HEK293 (cell line): ENCODE measurements around the gene LZIC.
A peak's percentile ranks its signal among the peaks of the same experiment; 100 is the strongest.

ENCODE experiments used
- CTCF ChIA-PET: fragments of 350-600 bp; formaldehyde crosslinking; extraction: SDS; loops from one replicate; lab custom pipeline; 2021; ENCODE audit warnings: antibody characterized with exemption; lab: Yijun Ruan, JAX
- POLR2A ChIA-PET: fragments of 300-600 bp; formaldehyde crosslinking; extraction: SDS; loops from one replicate; lab custom pipeline; 2020; ENCODE audit warnings: antibody characterized with exemption, inconsistent platforms; lab: Yijun Ruan, JAX
- H3K27ac ChIP-seq: fragments of 200-500 bp; sonication (Bioruptor generic); 2 replicates; pipeline ENCODE4 v1.5.1; 2014; ENCODE audit warnings: low read depth, low read length, control low read depth, inconsistent platforms; ENCODE audit errors: extremely low read depth
- H3K36me3 ChIP-seq, 2 experiments: fragments of 200-500 bp in 1 of 2; sonication (Bioruptor generic) in 1 of 2; 1 replicate in 1 of 2; 2 replicates in 1 of 2; pipeline ENCODE4 v1.5.1; 2014 to 2017; ENCODE audit warnings: inconsistent platforms in 2 of 2, low read length in 2 of 2; ENCODE audit not compliant: control insufficient read depth in 2 of 2, insufficient read depth in 1 of 2
- H3K4me1 ChIP-seq: fragments of 200-500 bp; sonication (Bioruptor generic); 2 replicates; pipeline ENCODE4 v1.5.1; 2014; ENCODE audit warnings: mild to moderate bottlenecking, low read length, inconsistent platforms; ENCODE audit not compliant: control insufficient read depth, insufficient read depth
- H3K4me3 ChIP-seq: 2 replicates; pipeline ENCODE4 v1.5.1; 2011; ENCODE audit warnings: low read depth, mild to moderate bottlenecking, control low read depth, low read length, moderate library complexity
- H3K9me3 ChIP-seq: fragments of 200-500 bp; sonication (Bioruptor generic); 2 replicates; pipeline ENCODE4 v1.5.1; 2014; ENCODE audit warnings: low read depth, low read length, inconsistent platforms; ENCODE audit not compliant: control insufficient read depth, insufficient read depth
- BCL6B ChIP-seq: fragments of 450-650 bp; formaldehyde crosslinking; IDR thresholded peaks from 2 replicates; pipeline ENCODE4 v1.5.1; 2017; ENCODE audit warnings: missing biosample characterization, missing genetic modification characterization
- EGR2 ChIP-seq: fragments of 450-650 bp; formaldehyde crosslinking; IDR thresholded peaks from 2 replicates; pipeline ENCODE4 v1.5.1; 2016; ENCODE audit warnings: low read depth, missing biosample characterization, missing genetic modification characterization
- ELK4 ChIP-seq: IDR thresholded peaks from 2 replicates; pipeline ENCODE4 v1.6.1; 2011; ENCODE audit warnings: mild to moderate bottlenecking, low read depth, low read length, borderline replicate concordance
- FEZF1 ChIP-seq: fragments of 450-650 bp; formaldehyde crosslinking; IDR thresholded peaks from 2 replicates; pipeline ENCODE4 v1.5.1; 2016; ENCODE audit warnings: missing biosample characterization, missing genetic modification characterization
- KLF10 ChIP-seq: fragments of 450-650 bp; IDR thresholded peaks from 2 replicates; pipeline ENCODE4 v1.5.1; 2018; ENCODE audit warnings: missing biosample characterization, mild to moderate bottlenecking, missing genetic modification characterization
- KLF17 ChIP-seq: fragments of 450-650 bp; formaldehyde crosslinking; IDR thresholded peaks from 2 replicates; pipeline ENCODE4 v1.5.1; 2016; ENCODE audit warnings: missing biosample characterization, missing genetic modification characterization
- MYNN ChIP-seq: fragments of 450-650 bp; formaldehyde crosslinking; IDR thresholded peaks from 2 replicates; pipeline ENCODE4 v1.5.1; 2016; ENCODE audit warnings: missing biosample characterization, missing genetic modification characterization, borderline replicate concordance
- MZF1 ChIP-seq: fragments of 450-650 bp; formaldehyde crosslinking; IDR thresholded peaks from 2 replicates; pipeline ENCODE4 v1.5.1; 2017; ENCODE audit warnings: missing biosample characterization, missing genetic modification characterization, borderline replicate concordance
- SP3 ChIP-seq: fragments of 450-650 bp; formaldehyde crosslinking; IDR thresholded peaks from 2 replicates; pipeline ENCODE4 v1.5.1; 2016; ENCODE audit warnings: missing biosample characterization, missing genetic modification characterization
- TCF7L2 ChIP-seq: IDR thresholded peaks from 2 replicates; pipeline ENCODE4 v1.6.1; 2011; ENCODE audit warnings: low read depth, mild to moderate bottlenecking, inconsistent platforms, low read length, moderate library complexity, borderline replicate concordance
- ZBTB1 ChIP-seq: fragments of 450-650 bp; formaldehyde crosslinking; IDR thresholded peaks from 2 replicates; pipeline ENCODE4 v1.5.1; 2016; ENCODE audit warnings: missing biosample characterization, missing genetic modification characterization
- ZNF112 ChIP-seq: fragments of 450-650 bp; formaldehyde crosslinking; IDR thresholded peaks from 2 replicates; pipeline ENCODE4 v1.5.0; 2017; ENCODE audit warnings: missing biosample characterization, missing genetic modification characterization
- ZNF121 ChIP-seq: fragments of 450-650 bp; formaldehyde crosslinking; IDR thresholded peaks from 2 replicates; pipeline ENCODE4 v1.5.1; 2016; ENCODE audit warnings: missing biosample characterization, missing genetic modification characterization
- ZNF169 ChIP-seq: fragments of 450-650 bp; formaldehyde crosslinking; IDR thresholded peaks from 2 replicates; pipeline ENCODE4 v1.5.1; 2016; ENCODE audit warnings: missing biosample characterization, missing genetic modification characterization
- ZNF18 ChIP-seq: fragments of 450-650 bp; formaldehyde crosslinking; IDR thresholded peaks from 2 replicates; pipeline ENCODE4 v1.5.1; 2016; ENCODE audit warnings: missing biosample characterization, missing genetic modification characterization
- ZNF19 ChIP-seq: fragments of 450-650 bp; formaldehyde crosslinking; IDR thresholded peaks from 2 replicates; pipeline ENCODE4; 2016; ENCODE audit warnings: missing biosample characterization, missing genetic modification characterization, low read depth
- ZNF2 ChIP-seq: fragments of 450-650 bp; formaldehyde crosslinking; IDR thresholded peaks from 2 replicates; pipeline ENCODE4 v1.5.1; 2016; ENCODE audit warnings: missing biosample characterization, missing genetic modification characterization
- ZNF341 ChIP-seq: fragments of 450-650 bp; formaldehyde crosslinking; IDR thresholded peaks from 2 replicates; pipeline ENCODE4; 2016; ENCODE audit warnings: low read depth, missing biosample characterization, missing genetic modification characterization
- ZNF423 ChIP-seq: fragments of 450-650 bp; formaldehyde crosslinking; IDR thresholded peaks from 2 replicates; pipeline ENCODE4 v1.5.1; 2016; ENCODE audit warnings: missing biosample characterization, missing genetic modification characterization
- ZNF48 ChIP-seq: fragments of 450-650 bp; formaldehyde crosslinking; IDR thresholded peaks from 2 replicates; pipeline ENCODE4 v1.5.1; 2016; ENCODE audit warnings: missing biosample characterization, missing genetic modification characterization
- ZNF488 ChIP-seq: fragments of 450-650 bp; formaldehyde crosslinking; IDR thresholded peaks from 2 replicates; pipeline ENCODE4 v1.5.1; 2016; ENCODE audit warnings: missing biosample characterization, missing genetic modification characterization
- ZNF510 ChIP-seq: fragments of 450-650 bp; formaldehyde crosslinking; IDR thresholded peaks from 2 replicates; pipeline ENCODE4 v1.5.1; 2018; ENCODE audit warnings: mild to moderate bottlenecking, missing genetic modification characterization, missing biosample characterization; ENCODE audit not compliant: insufficient replicate concordance
- ZNF585B ChIP-seq: fragments of 450-650 bp; formaldehyde crosslinking; IDR thresholded peaks from 2 replicates; pipeline ENCODE4 v1.5.1; 2016; ENCODE audit warnings: missing biosample characterization, missing genetic modification characterization
- ZNF621 ChIP-seq: fragments of 450-650 bp; formaldehyde crosslinking; IDR thresholded peaks from 2 replicates; pipeline ENCODE4 v1.5.1; 2017; ENCODE audit warnings: missing biosample characterization, missing genetic modification characterization
- ZNF654 ChIP-seq: fragments of 450-650 bp; formaldehyde crosslinking; IDR thresholded peaks from 2 replicates; pipeline ENCODE4 v1.5.1; 2016; ENCODE audit warnings: low read depth, missing biosample characterization, missing genetic modification characterization
- ZNF658 ChIP-seq: fragments of 450-650 bp; formaldehyde crosslinking; IDR thresholded peaks from 2 replicates; pipeline ENCODE4; 2016; ENCODE audit warnings: missing biosample characterization, missing genetic modification characterization
- ZNF776 ChIP-seq: fragments of 450-650 bp; formaldehyde crosslinking; IDR thresholded peaks from 2 replicates; pipeline ENCODE4 v1.5.0; 2017; ENCODE audit warnings: missing biosample characterization, missing genetic modification characterization, borderline replicate concordance
- ZNF837 ChIP-seq: fragments of 450-650 bp; formaldehyde crosslinking; IDR thresholded peaks from 2 replicates; pipeline ENCODE4 v1.5.1; 2016; ENCODE audit warnings: missing biosample characterization, missing genetic modification characterization
- ZSCAN18 ChIP-seq: fragments of 450-650 bp; formaldehyde crosslinking; IDR thresholded peaks from 2 replicates; pipeline ENCODE4 v1.5.1; 2016; ENCODE audit warnings: missing biosample characterization, missing genetic modification characterization

The LZIC gene

GRCh38 chr1:9883585-9884449 is 59.4 kb downstream of the LZIC start (continued):
- peak; percentile 72; the same call in 1 of the 2 replicates for TF ChIP-seq EGR2 (tag by site-specific recombination)
- TF ChIP-seq ZNF48 (tag by site-specific recombination), result no peak
- TF ChIP-seq KLF10 (tag by site-specific recombination), result no peak
- no peak for TF ChIP-seq ZNF585B (tag by site-specific recombination)
- no peak for TF ChIP-seq FEZF1 (tag by site-specific recombination)
- TF ChIP-seq ZNF341 (tag by site-specific recombination), result 0 out of 2 replicates have a peak, but pooled peaks have one; percentile 18
- no peak for TF ChIP-seq ZNF423
- TF ChIP-seq KLF17, result no peak
- TF ChIP-seq ZNF776 (tag by site-specific recombination), result no peak
- TF ChIP-seq MYNN (tag by site-specific recombination), result no peak
- no peak for TF ChIP-seq ZBTB1 (tag by site-specific recombination)
- TF ChIP-seq ZNF112 (tag by site-specific recombination), result no peak
- TF ChIP-seq, all 188 proteins: peak for 4

GRCh38 chr1:9882945-9883303 is 60.3 kb downstream of the LZIC start:
- ChIA-PET POLR2A (no interaction called here), CTCF (interaction anchor here (1.3 to 3.4 kb wide), 3 partner anchors 8 to 60 kb away, joined by 3 to 16 read pairs (median 4); partner anchors contain the start of genes LZIC and NMNAT1)
- Histone ChIP-seq H3K4me1 (no peaks in the 10 kb centered on the region; the same call in 1 of the 2 replicates), H3K27ac (no peak overlapping the region), H3K36me3 (peaks cover 0 to 11% of the 10 kb centered on the region in 2 experiments; a peak in 1 of 3 replicates), H3K9me3 (no peaks in the 10 kb centered on the region), H3K4me3 (no peak overlapping the region)
- TF ChIP-seq ZNF654 (tag by site-specific recombination), result no peak
- no peak for TF ChIP-seq ZNF510 (tag by site-specific recombination)
- TF ChIP-seq MZF1 (tag by site-specific recombination), result no peak
- TF ChIP-seq ZNF621 (tag by site-specific recombination), result no peak
- no peak for TF ChIP-seq ZNF488 (tag by site-specific recombination)
- TF ChIP-seq BCL6B (tag by site-specific recombination), result no peak
- TF ChIP-seq ZNF112 (tag by site-specific recombination), result no peak
- TF ChIP-seq SP3 (tag by site-specific recombination), result no peak
- TF ChIP-seq ZNF18 (tag by site-specific recombination), result no peak
- no peak for TF ChIP-seq TCF7L2
- TF ChIP-seq ELK4, result no peak
- no peak for TF ChIP-seq ZNF19 (tag by site-specific recombination)
- no peak for TF ChIP-seq ZNF341 (tag by site-specific recombination)
- TF ChIP-seq ZNF837, result no peak
- no peak for TF ChIP-seq ZNF658 (tag by site-specific recombination)
- TF ChIP-seq ZNF2 (tag by site-specific recombination), result no peak
- TF ChIP-seq ZSCAN18 (tag by site-specific recombination), result no peak
- no peak for TF ChIP-seq ZNF169 (tag by site-specific recombination)
- no peak for TF ChIP-seq ZNF121 (tag by site-specific recombination)
